Hematopoietic multipotent progenitor cell treated with erythropoietin and hydrocortisone succinate and interleukin-3 and kit ligand, for 6 days (in vitro differentiated cells): ENCODE data around the gene ZNF853.
"Not testable (repeated sequence)": the region's sequence is repeated elsewhere in the genome, so short reads cannot be mapped to it uniquely, and the experiment has no call there.

Experiments used
- DNase-seq: peaks from one replicate; pipeline ENCODE4 v3.0.0-alpha.2; 2015

The ZNF853 gene

GRCh38 chr7:6614953-6615722, at the start of gene ZNF853:
TSS of gene ZNF853 (plus strand) at chr7:6615610. CDS start at chr7:6616175, 565 bp downstream.
- DNase-seq = no peak

GRCh38 chr7:6565655-6566054, 49.8 kb upstream of the ZNF853 start:
- DNase-seq = no peak

- DNase-seq = no peak
Measured at GRCh38 chr7:6567886-6568285, 47.5 kb upstream of the ZNF853 start.

GRCh38 chr7:6571160-6571779, 44.1 kb upstream of the ZNF853 start:
- DNase-seq = no peak

GRCh38 chr7:6575281-6576023, 40.0 kb upstream of the ZNF853 start:
- DNase-seq = no peak

- DNase-seq = peak; percentile 33
Measured at GRCh38 chr7:6576024-6576866, 39.2 kb upstream of the ZNF853 start.

GRCh38 chr7:6576867-6577368, 38.5 kb upstream of the ZNF853 start:
- DNase-seq = peak; percentile 41

GRCh38 chr7:6577369-6578113, 37.9 kb upstream of the ZNF853 start, which contains the start of gene ZDHHC4:
TSS of gene ZDHHC4 (plus strand) at chr7:6577454. CDS start at chr7:6580562, 3,108 bp downstream.
- peak; percentile 96 for DNase-seq

GRCh38 chr7:6578114-6579084, 37.0 kb upstream of the ZNF853 start:
- no peak for DNase-seq

- DNase-seq = peak; percentile 55
Measured at GRCh38 chr7:6579446-6579845, 36.0 kb upstream of the ZNF853 start.

GRCh38 chr7:6585746-6586432, 29.5 kb upstream of the ZNF853 start:
- not testable (repeated sequence) for DNase-seq

GRCh38 chr7:6588566-6588965, 26.8 kb upstream of the ZNF853 start:
- DNase-seq = no peak

- no peak for DNase-seq
Measured at GRCh38 chr7:6589151-6589828, 26.1 kb upstream of the ZNF853 start.

GRCh38 chr7:6589829-6590644, 25.4 kb upstream of the ZNF853 start, which contains the start of gene INTS15:
TSS of gene INTS15 (plus strand) at chr7:6590021. CDS start at chr7:6590284, 263 bp downstream.
- DNase-seq = peak; percentile 86

GRCh38 chr7:6590645-6591110, 24.7 kb upstream of the ZNF853 start:
- no peak for DNase-seq

- no peak for DNase-seq
Measured at GRCh38 chr7:6600093-6600492, 15.3 kb upstream of the ZNF853 start.

- DNase-seq = no peak
Measured at GRCh38 chr7:6604458-6604857, 11.0 kb upstream of the ZNF853 start.
